Peyer's patch (tissue), 4 donors: ENCODE measurements around the gene BBS7.

Experiments used
- POLR2A ChIP-seq, 2 donors: fragments of 450-650 bp; IDR thresholded peaks; one replicate each; pipeline ENCODE4 v1.5.1; 2017; ENCODE audit warnings: antibody characterized with exemption in 2 of 2, mild to moderate bottlenecking in 2 of 2, moderate library complexity in 2 of 2
- TF ChIP-seq, protein P1 (sequence below), 6 experiments: fragments of 450-650 bp in 4 of 6; fragments of 200-600 bp in 2 of 6; sonication (generic) in 1 of 6; IDR thresholded peaks; one replicate each; pipeline ENCODE4 v1.5.1; 2017 to 2019; ENCODE audit warnings: antibody characterized with exemption in 6 of 6, mild to moderate bottlenecking in 3 of 6, moderate library complexity in 1 of 6

DNA sequence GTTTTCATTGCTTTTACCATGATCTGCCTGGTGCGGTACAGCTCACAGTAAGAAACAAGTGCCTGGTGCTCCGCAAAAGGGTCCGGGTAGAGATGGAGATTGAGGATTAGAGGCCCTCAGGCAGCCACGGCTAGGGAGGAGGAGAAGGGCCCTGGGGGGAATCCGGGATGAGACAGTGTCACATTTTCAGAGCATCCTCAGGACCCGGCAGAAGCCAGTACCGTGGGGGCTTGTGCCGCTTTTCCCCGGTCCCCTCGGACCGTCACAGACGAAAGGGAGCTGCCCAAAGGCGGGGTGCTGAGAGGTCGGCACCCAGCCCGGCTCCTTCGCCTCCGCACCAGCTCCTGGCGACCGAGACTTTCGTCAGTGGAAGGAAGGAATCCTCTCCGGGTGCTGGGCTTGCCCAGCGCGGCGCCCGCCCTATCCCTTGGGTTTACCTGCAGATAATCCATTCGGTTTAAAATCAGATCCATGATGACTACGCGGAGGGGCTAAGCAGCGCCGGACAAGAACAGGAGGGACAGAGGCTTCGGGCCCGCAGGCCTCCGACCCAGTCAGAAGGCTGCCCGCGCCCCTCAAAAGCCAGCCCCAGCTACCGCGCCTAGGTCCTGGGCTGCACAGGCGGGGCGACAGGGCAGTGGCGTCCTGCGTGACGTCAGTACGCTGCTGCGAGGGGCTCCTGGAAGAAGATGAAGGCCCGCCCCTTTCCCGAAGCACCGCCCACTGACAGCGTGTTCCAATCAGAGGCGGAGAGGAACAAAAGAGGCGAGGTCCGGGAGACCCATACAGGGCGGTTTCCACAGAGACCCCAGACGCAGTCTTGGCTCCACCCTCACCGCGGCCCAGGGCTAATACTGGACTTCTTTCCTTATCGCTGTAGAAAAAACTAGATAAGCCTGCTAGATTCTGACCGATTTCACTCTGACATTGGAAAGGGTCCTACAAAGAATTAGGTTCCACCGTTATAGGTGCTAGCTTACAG, at the start of gene BBS7:
- TF ChIP-seq, protein P1, sequence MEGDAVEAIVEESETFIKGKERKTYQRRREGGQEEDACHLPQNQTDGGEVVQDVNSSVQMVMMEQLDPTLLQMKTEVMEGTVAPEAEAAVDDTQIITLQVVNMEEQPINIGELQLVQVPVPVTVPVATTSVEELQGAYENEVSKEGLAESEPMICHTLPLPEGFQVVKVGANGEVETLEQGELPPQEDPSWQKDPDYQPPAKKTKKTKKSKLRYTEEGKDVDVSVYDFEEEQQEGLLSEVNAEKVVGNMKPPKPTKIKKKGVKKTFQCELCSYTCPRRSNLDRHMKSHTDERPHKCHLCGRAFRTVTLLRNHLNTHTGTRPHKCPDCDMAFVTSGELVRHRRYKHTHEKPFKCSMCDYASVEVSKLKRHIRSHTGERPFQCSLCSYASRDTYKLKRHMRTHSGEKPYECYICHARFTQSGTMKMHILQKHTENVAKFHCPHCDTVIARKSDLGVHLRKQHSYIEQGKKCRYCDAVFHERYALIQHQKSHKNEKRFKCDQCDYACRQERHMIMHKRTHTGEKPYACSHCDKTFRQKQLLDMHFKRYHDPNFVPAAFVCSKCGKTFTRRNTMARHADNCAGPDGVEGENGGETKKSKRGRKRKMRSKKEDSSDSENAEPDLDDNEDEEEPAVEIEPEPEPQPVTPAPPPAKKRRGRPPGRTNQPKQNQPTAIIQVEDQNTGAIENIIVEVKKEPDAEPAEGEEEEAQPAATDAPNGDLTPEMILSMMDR (IDR thresholded peaks at IDR 0.05), result no peak
- peak; percentile 43 to 74 for TF ChIP-seq POLR2A (IDR thresholded peaks at IDR 0.05)
